HCT116 (cell line): ENCODE data around the gene MAPKAPK5. TPM values are rescaled to one million over a fixed set of nuclear protein-coding genes. Genes with fewer than 3 reads are reported as not detected.

Experiments used
- ATAC-seq: fragments of 200-7000 bp; cut with Tn5 transposase; 2 replicates; pipeline ENCODE4 v1.9.1; 2020; ENCODE audit warnings: mild to moderate bottlenecking, moderate library complexity
- BruUV-seq: library from RNA; stranded (reverse); fragments of 400-500 nt; replicated peaks from 2 replicates; lab custom pipeline; 2021; lab: Mats Ljungman, UMichigan
- CTCF ChIA-PET: fragments of 300-600 bp; sonication (Branson Sonifier 250); formaldehyde crosslinking; loops from one replicate; lab custom pipeline; 2021; ENCODE audit warnings: antibody characterized with exemption; lab: Charles Lee
- POLR2A ChIA-PET: fragments of 300-600, 350-600 bp; sonication (Branson Sonifier 250); formaldehyde crosslinking; loops from one replicate; lab custom pipeline; 2021; ENCODE audit warnings: antibody characterized with exemption; lab: Charles Lee
- RAD21 ChIA-PET, 2 experiments: fragments of 300-600 bp; sonication (Branson Sonifier 250); formaldehyde crosslinking; loops; one replicate each; lab custom pipeline; 2023; ENCODE audit warnings: low total read pairs in 2 of 2; ENCODE audit not compliant: uncharacterized antibody in 2 of 2, unreplicated experiment in 2 of 2, low non-redundant PET in 1 of 2; lab: Charles Lee
- DNase-seq: peaks from one replicate; pipeline ENCODE4 v3.0.0-alpha.2; 2010; ENCODE audit warnings: low read depth, low spot score
- H2AFZ ChIP-seq: fragments of 200-600 bp; shearing (Covaris generic), sonication (generic); 2 replicates; pipeline ENCODE4 v1.6.1; 2017; ENCODE audit warnings: low read depth, mixed run types, mixed read lengths, antibody characterized with exemption, low read length; ENCODE audit not compliant: poor library complexity, severe bottlenecking
- H3K27ac ChIP-seq: 2 replicates; pipeline ENCODE4 v1.5.1; 2012; ENCODE audit warnings: low read depth, low read length
- H3K27me3 ChIP-seq: fragments of 200-600 bp; sonication (generic); 2 replicates; pipeline ENCODE4 v1.6.1; 2016; ENCODE audit warnings: mixed run types, low read length, mixed read lengths; ENCODE audit not compliant: insufficient read depth
- H3K36me3 ChIP-seq, 2 experiments: fragments of 200-500 bp in 1 of 2; fragments of 200-600 bp in 1 of 2; sonication (Bioruptor generic) in 1 of 2; sonication (generic) in 1 of 2; 2 replicates each; pipeline versions ENCODE4 v1.5.1 to v1.6.1; 2014 to 2016; ENCODE audit warnings: low read length in 2 of 2, inconsistent platforms in 1 of 2, mixed read lengths in 1 of 2, mixed run types in 1 of 2; ENCODE audit not compliant: insufficient read depth in 2 of 2, control insufficient read depth in 1 of 2
- H3K4me1 ChIP-seq, 2 experiments: fragments of 200-600 bp in 1 of 2; sonication (generic) in 1 of 2; 2 replicates each; pipeline versions ENCODE4 v1.5.1 to v1.6.1; 2012 to 2017; ENCODE audit warnings: low read length in 2 of 2, inconsistent platforms in 1 of 2, mild to moderate bottlenecking in 1 of 2, mixed read lengths in 1 of 2, mixed run types in 1 of 2, moderate library complexity in 1 of 2; ENCODE audit not compliant: insufficient read depth in 2 of 2, control insufficient read depth in 1 of 2
- H3K4me2 ChIP-seq: fragments of 200-600 bp; sonication (generic); 2 replicates; pipeline ENCODE4 v1.6.1; 2017; ENCODE audit warnings: mixed run types, low read length, mixed read lengths
- H3K4me3 ChIP-seq, 2 experiments: fragments of 200-600 bp in 1 of 2; sonication (generic) in 1 of 2; replicated peaks in 1 of 2; 2 replicates each; pipeline ENCODE4 v1.5.1; 2011 to 2016; ENCODE audit warnings: low read length in 2 of 2, control low read depth in 1 of 2, low read depth in 1 of 2, mild to moderate bottlenecking in 1 of 2, mixed read lengths in 1 of 2, mixed run types in 1 of 2
- H3K79me2 ChIP-seq: fragments of 200-600 bp; sonication (generic); 2 replicates; pipeline ENCODE4 v1.6.1; 2017; ENCODE audit warnings: mild to moderate bottlenecking, mixed run types, low read length, moderate library complexity, mixed read lengths; ENCODE audit not compliant: insufficient read depth
- H3K9ac ChIP-seq: fragments of 200-600 bp; sonication (generic); 2 replicates; pipeline ENCODE4 v1.6.1; 2016; ENCODE audit warnings: low read length, mixed read lengths
- H3K9me2 ChIP-seq: fragments of 200-600 bp; sonication (generic), shearing (Covaris generic); 2 replicates; pipeline ENCODE4 v1.6.1; 2017; ENCODE audit warnings: mixed run types, mild to moderate bottlenecking, moderate library complexity; ENCODE audit not compliant: insufficient read depth
- H3K9me3 ChIP-seq, 2 experiments: fragments of 200-500 bp in 1 of 2; fragments of 200-600 bp in 1 of 2; sonication (Bioruptor generic) in 1 of 2; sonication (generic) in 1 of 2; 2 replicates each; pipeline ENCODE4 v1.6.1; 2014 to 2017; ENCODE audit warnings: low read length in 2 of 2, mixed read lengths in 2 of 2, inconsistent platforms in 1 of 2, low read depth in 1 of 2, mild to moderate bottlenecking in 1 of 2, mixed run types in 1 of 2, moderate library complexity in 1 of 2; ENCODE audit not compliant: control insufficient read depth in 1 of 2, insufficient read depth in 1 of 2
- H4K20me1 ChIP-seq: fragments of 200-600 bp; sonication (generic), shearing (Covaris generic); 2 replicates; pipeline ENCODE4 v1.6.1; 2017; ENCODE audit warnings: mixed run types, mild to moderate bottlenecking, moderate library complexity; ENCODE audit not compliant: insufficient read depth
- ATF3 ChIP-seq: IDR thresholded peaks from 2 replicates; pipeline ENCODE4 v1.6.1; 2012
- CTCF ChIP-seq, 3 experiments: fragments of 200-600 bp in 1 of 3; sonication (generic) in 1 of 3; IDR thresholded peaks in 2 of 3; conservative IDR thresholded peaks in 1 of 3; 2 replicates each; pipeline ENCODE4 v1.5.1; 2012 to 2017; ENCODE audit warnings: low read depth in 2 of 3, low read length in 2 of 3, antibody characterized with exemption in 1 of 3, borderline replicate concordance in 1 of 3, control low read depth in 1 of 3, mild to moderate bottlenecking in 1 of 3, mixed read lengths in 1 of 3, mixed run types in 1 of 3, moderate library complexity in 1 of 3; ENCODE audit not compliant: insufficient read depth in 1 of 3
- MAX ChIP-seq: IDR thresholded peaks from 2 replicates; pipeline ENCODE4 v1.6.1; 2012
- REST ChIP-seq: IDR thresholded peaks from 2 replicates; pipeline ENCODE4 v1.6.1; 2012; ENCODE audit warnings: low read depth
- SP1 ChIP-seq: IDR thresholded peaks from 2 replicates; pipeline ENCODE4 v1.6.1; 2012; ENCODE audit warnings: low read depth
- intact Hi-C: fragments of 100-400 bp; cut with micrococcal nuclease; formaldehyde crosslinking; loops from 2 replicates; pipeline ENCODE4 v1.10.0; 2022
- total RNA-seq: library from RNA; stranded (reverse); gene quantifications from one replicate; pipeline ENCODE4 v1.2.1, GENCODE V29; 2021; ENCODE audit not compliant: unreplicated experiment

The MAPKAPK5 gene
- total RNA-seq, 1 experiment from 2014 or later = 57.9 TPM

- DNase-seq = no peak
- Histone ChIP-seq H4K20me1 (no peaks in the 10 kb centered on the region), H3K4me1 (no peaks in the 10 kb centered on the region), H3K27me3 (no peaks in the 10 kb centered on the region), H3K4me2 (no peak overlapping the region), H3K36me3 (peaks cover 24 to 46% of the 10 kb centered on the region in 2 experiments; a peak in 3 of 4 replicates), H3K27ac (no peak overlapping the region), H3K9me2 (no peaks in the 10 kb centered on the region)
- CTCF ChIA-PET = no interaction called here
- no peak for ATAC-seq
- TSS peak; percentile 13 for BruUV-seq
- RAD21 ChIA-PET = interaction anchor here in 1 of 2 experiments (0.6 kb wide), 1 partner anchor 75 kb away, joined by 4 read pairs; no protein-coding TSS in a partner anchor
- no peak for TF ChIP-seq CTCF (IDR thresholded peaks at IDR 0.05 in 2 of 3, conservative IDR thresholded peaks at IDR 0.05 in 1 of 3; ENCODE audit: borderline replicate concordance in 1 of 3, insufficient read depth in 1 of 3, low read depth in 2 of 3, low read length in 2 of 3)
- TF ChIP-seq MAX = no peak
- TF ChIP-seq ATF3 = no peak
- no peak for TF ChIP-seq SP1
- TF ChIP-seq REST = no peak
- TF ChIP-seq, all 23 proteins: peak for 0
- POLR2A ChIA-PET = no interaction called here
- Histone ChIP-seq H3K79me2 (peaks cover 12% of the 10 kb centered on the region; the same call in 1 of the 2 replicates), H3K4me3 (no peak overlapping the region), H2AFZ (no peak overlapping the region), H3K9ac (no peak overlapping the region), H3K9me3 (no peaks in the 10 kb centered on the region)
- intact Hi-C loops = no loop called here
These were observed 27.6 kb downstream of the MAPKAPK5 start for GRCh38 chr12:111869671-111870070.
